ENCODE data around the gene ADGRB2. TPM values are rescaled to one million over a fixed set of nuclear protein-coding genes. Genes with fewer than 3 reads are reported as not detected.

ADGRB2 gene
- polyA plus RNA-seq, 3 donors, result not detected

DNA sequence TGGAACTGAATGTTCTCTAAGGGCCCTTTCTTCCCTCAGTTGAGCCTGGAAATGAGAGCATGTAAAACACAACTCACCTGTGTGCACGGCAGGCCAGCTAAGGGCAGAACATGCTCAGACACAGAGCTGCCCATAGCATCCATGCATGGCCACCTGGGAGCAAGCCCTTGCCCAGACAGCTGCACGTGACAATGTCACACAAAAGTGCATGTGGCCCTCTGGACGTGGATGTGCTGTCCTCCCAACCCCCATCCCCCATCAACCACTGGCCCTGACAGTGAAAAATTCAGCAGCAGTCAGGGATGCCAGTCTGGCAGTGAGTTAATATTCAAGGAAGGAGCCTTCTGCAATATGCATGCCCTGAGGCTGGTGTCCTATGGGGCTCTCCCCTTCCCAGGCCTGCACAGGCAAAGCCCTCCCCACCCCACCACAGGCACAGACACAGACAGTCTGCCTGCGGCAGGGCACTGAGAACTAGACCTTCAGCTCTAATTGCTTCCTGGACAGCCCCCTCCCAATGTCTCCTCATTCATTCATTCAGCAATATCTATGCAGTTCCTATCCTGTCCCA lies 45.7 kb downstream of the ADGRB2 start:
- DNase-seq, result no peak
- intact Hi-C loops (cut with micrococcal nuclease), result no loop called here
- Histone ChIP-seq H2AFZ (ENCODE audit: insufficient read depth, low read depth, low read length, poor library complexity, severe bottlenecking) (no peak overlapping the region), H3K4me3 (replicated peaks in 1 of 3; ENCODE audit: low read depth in 2 of 3, low read length in 3 of 3) (no peak overlapping the region), H3K36me3 (replicated peaks in 1 of 2; ENCODE audit: control insufficient read depth in 1 of 2, insufficient read depth in 2 of 2, low read length in 2 of 2) (no peaks in the 10 kb centered on the region), H3K9ac (ENCODE audit: insufficient read depth, low read length, poor library complexity, severe bottlenecking) (no peak overlapping the region), H3K9me3 (replicated peaks in 1 of 2; ENCODE audit: control insufficient read depth in 1 of 2, insufficient read depth in 1 of 2, low read length in 2 of 2) (no peaks in the 10 kb centered on the region), H3K27me3 (ENCODE audit: control insufficient read depth in 2 of 2, insufficient read depth in 2 of 2, low read length in 2 of 2) (peaks cover 3 to 38% of the 10 kb centered on the region in 2 donors), H3K79me2 (ENCODE audit: insufficient read depth, low read length) (no peaks in the 10 kb centered on the region), H4K20me1 (ENCODE audit: insufficient read depth, low read length) (no peaks in the 10 kb centered on the region), H3K4me2 (replicated peaks; ENCODE audit: extremely low read depth, low read length, poor library complexity, severe bottlenecking) (no peak overlapping the region), H3K4me1 (ENCODE audit: control insufficient read depth in 1 of 2, insufficient read depth in 2 of 2, low read length in 2 of 2) (peaks cover 15 to 20% of the 10 kb centered on the region in 2 donors), H3K27ac (ENCODE audit: low read depth in 1 of 2, low read length in 2 of 2) (no peak overlapping the region)
- Mint-ChIP-seq H3K27ac (no peak overlapping the region), H3K4me1 (peaks cover 14% of the 10 kb centered on the region), H3K27me3 (ENCODE audit: low read depth in 3 of 3) (peaks cover 41 to 52% (median 46%) of the 10 kb centered on the region in 3 donors), H3K36me3 (no peaks in the 10 kb centered on the region), H3K4me3 (peak overlapping the region in 1 of 2 donors; percentile 9), H3K9me3 (peaks cover 0 to 3% (median 0%) of the 10 kb centered on the region in 7 donors)
- 86% methylated on average over 3 of the region's 4 CpGs for WGBS (ENCODE audit: insufficient coverage)
- TF ChIP-seq, protein P1, sequence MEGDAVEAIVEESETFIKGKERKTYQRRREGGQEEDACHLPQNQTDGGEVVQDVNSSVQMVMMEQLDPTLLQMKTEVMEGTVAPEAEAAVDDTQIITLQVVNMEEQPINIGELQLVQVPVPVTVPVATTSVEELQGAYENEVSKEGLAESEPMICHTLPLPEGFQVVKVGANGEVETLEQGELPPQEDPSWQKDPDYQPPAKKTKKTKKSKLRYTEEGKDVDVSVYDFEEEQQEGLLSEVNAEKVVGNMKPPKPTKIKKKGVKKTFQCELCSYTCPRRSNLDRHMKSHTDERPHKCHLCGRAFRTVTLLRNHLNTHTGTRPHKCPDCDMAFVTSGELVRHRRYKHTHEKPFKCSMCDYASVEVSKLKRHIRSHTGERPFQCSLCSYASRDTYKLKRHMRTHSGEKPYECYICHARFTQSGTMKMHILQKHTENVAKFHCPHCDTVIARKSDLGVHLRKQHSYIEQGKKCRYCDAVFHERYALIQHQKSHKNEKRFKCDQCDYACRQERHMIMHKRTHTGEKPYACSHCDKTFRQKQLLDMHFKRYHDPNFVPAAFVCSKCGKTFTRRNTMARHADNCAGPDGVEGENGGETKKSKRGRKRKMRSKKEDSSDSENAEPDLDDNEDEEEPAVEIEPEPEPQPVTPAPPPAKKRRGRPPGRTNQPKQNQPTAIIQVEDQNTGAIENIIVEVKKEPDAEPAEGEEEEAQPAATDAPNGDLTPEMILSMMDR (IDR thresholded peaks at IDR 0.05), result no peak

DNA sequence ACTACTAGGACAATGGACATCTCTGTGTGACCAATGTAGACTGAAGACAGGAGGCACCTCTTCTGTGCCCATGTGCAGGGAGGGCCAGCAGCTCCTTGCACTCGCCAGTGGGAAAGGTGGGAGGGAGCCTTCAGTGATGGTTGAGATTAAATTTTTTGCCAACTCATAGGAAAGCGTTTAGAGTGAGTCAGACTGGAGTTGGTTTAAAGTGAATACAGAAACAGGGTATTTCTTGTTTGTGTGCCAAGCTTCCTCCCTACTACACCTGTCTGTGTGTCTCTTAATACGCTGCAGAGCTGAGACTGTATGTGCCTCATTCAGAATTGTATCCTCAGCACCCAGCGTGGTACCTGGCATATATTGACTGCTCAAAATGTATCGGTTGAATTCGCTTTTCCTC lies 46.8 kb downstream of the ADGRB2 start:
- peaks cover 0 to 3% (median 0%) of the 10 kb centered on the region in 7 donors for H3K9me3 Mint-ChIP-seq
- H3K4me1 Mint-ChIP-seq, result peaks cover 14% of the 10 kb centered on the region
- no peaks in the 10 kb centered on the region for H3K9me3 ChIP-seq (replicated peaks in 1 of 2; ENCODE audit: control insufficient read depth in 1 of 2, insufficient read depth in 1 of 2, low read length in 2 of 2)
- H3K36me3 Mint-ChIP-seq, result no peaks in the 10 kb centered on the region
- H3K4me3 Mint-ChIP-seq, result peak overlapping the region in 1 of 2 donors; percentile 6
- no peak for DNase-seq
- no peak overlapping the region for H2AFZ ChIP-seq (ENCODE audit: insufficient read depth, low read depth, low read length, poor library complexity, severe bottlenecking)
- WGBS (ENCODE audit: insufficient coverage), result 74% methylated on average over 5 of the region's 6 CpGs
- H3K4me3 ChIP-seq (replicated peaks in 1 of 3; ENCODE audit: low read depth in 2 of 3, low read length in 3 of 3), result no peak overlapping the region
- peaks cover 3 to 48% of the 10 kb centered on the region in 2 donors for H3K27me3 ChIP-seq (ENCODE audit: control insufficient read depth in 2 of 2, insufficient read depth in 2 of 2, low read length in 2 of 2)
- H3K36me3 ChIP-seq (replicated peaks in 1 of 2; ENCODE audit: control insufficient read depth in 1 of 2, insufficient read depth in 2 of 2, low read length in 2 of 2), result no peaks in the 10 kb centered on the region
- H3K27me3 Mint-ChIP-seq (ENCODE audit: low read depth in 3 of 3), result peaks cover 49 to 62% (median 56%) of the 10 kb centered on the region in 3 donors
- no peak overlapping the region for H3K9ac ChIP-seq (ENCODE audit: insufficient read depth, low read length, poor library complexity, severe bottlenecking)
- no peak overlapping the region for H3K27ac Mint-ChIP-seq
- peaks cover 15 to 20% of the 10 kb centered on the region in 2 donors for H3K4me1 ChIP-seq (ENCODE audit: control insufficient read depth in 1 of 2, insufficient read depth in 2 of 2, low read length in 2 of 2)
- H3K4me2 ChIP-seq (replicated peaks; ENCODE audit: extremely low read depth, low read length, poor library complexity, severe bottlenecking), result no peak overlapping the region
- intact Hi-C loops (cut with micrococcal nuclease), result no loop called here
- TF ChIP-seq, protein P1 (IDR thresholded peaks at IDR 0.05), result no peak
- no peaks in the 10 kb centered on the region for H3K79me2 ChIP-seq (ENCODE audit: insufficient read depth, low read length)
- no peaks in the 10 kb centered on the region for H4K20me1 ChIP-seq (ENCODE audit: insufficient read depth, low read length)
- no peak overlapping the region for H3K27ac ChIP-seq (ENCODE audit: low read depth in 1 of 2, low read length in 2 of 2)

All from CD14-positive monocyte (primary cell).